Measurements from ENCODE around the gene PEDS1. TPM values are rescaled to one million over a fixed set of nuclear protein-coding genes. Genes with fewer than 3 reads are reported as not detected.

PEDS1 gene
- total and polyA plus RNA-seq, 2 of the 13 experiments (the other 11 are each of a cell fraction or from before 2014, with no cell fraction given) = 30.5 to 93.9 TPM

DNA sequence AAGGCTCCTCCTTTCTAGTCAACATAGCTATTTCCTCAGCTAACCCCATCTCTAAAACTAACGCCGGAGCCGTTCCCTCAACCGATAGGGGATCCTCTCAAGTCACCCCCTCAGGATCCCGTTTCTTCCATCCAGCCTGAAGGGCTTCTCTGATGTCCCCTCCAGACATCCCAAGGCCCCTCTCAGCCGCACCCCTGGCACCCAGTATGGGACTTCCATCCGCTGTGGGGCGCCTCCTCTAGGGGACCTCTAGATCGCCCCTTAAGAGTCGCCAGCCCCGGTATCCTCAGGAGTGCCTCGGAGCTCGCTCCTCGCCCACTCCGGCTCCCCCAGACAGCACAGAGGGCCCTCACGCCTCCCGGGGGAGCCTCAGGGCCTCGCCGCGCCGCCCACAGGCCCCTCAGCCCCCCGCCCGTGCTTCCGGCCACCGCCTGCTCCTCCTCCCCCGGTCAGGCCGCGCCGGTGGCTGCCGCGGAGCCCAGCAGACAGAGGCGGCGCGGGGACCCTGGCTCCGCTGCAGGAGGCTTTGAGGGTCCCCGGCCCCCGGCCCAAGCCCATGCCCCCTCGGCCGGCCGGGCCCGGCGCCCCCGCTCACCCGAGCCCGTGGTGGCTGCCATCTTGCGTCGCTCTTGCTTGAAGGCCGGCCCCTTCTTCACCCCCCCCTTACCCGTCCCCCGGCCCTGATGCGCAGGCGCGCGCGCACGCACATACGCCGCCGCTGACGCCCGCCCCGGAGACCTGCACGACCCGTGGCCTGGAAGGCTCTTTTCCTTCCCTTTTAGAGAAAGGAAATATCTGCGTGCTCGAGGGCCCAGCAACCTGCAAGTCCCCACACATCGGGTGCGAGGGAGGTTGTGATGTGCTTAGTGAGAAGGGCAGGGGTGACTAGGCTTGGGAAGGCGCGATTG is 40.8 kb downstream of the PEDS1 start, which contains the start of gene UBE2V1 (continued):
- TF ChIP-seq ZFP36 (IDR thresholded peaks at IDR 0.05; ENCODE audit: borderline replicate concordance, low read depth, low read length, partially characterized antibody) (no peak), PATZ1 (CRISPR knock-in tag; IDR thresholded peaks at IDR 0.05) (peak; percentile 92), ZNF772 (CRISPR knock-in tag; IDR thresholded peaks at IDR 0.05) (peak; percentile 82), E2F5 (CRISPR knock-in tag; conservative IDR thresholded peaks at IDR 0.05) (peak; percentile 7; the same call in 1 of the 2 replicates), GABPB1 (CRISPR knock-in tag; IDR thresholded peaks at IDR 0.05) (peak; percentile 92), ATF1 (CRISPR knock-in tag; IDR thresholded peaks at IDR 0.05) (no peak), ZNF678 (CRISPR knock-in tag; IDR thresholded peaks at IDR 0.05) (peak; percentile 79; the same call in 1 of the 2 replicates), SP1 (IDR thresholded peaks at IDR 0.05) (no peak), SP1 (CRISPR knock-in tag; IDR thresholded peaks at IDR 0.05) (0 out of 2 replicates have a peak, but pooled peaks have one; percentile 51), KMT2B (CRISPR knock-in tag; IDR thresholded peaks at IDR 0.05) (peak; percentile 86), ZNF343 (CRISPR knock-in tag; IDR thresholded peaks at IDR 0.05) (peak; percentile 82; the same call in 1 of the 2 replicates), ZNF224 (CRISPR knock-in tag; IDR thresholded peaks at IDR 0.05) (0 out of 2 replicates have a peak, but pooled peaks have one; percentile 28), BRD4 (CRISPR knock-in tag; IDR thresholded peaks at IDR 0.05) (peak; percentile 83; the same call in 1 of the 2 replicates), TBX2 (CRISPR knock-in tag; IDR thresholded peaks at IDR 0.05; ENCODE audit: borderline replicate concordance) (peak; percentile 59), TAF15 (IDR thresholded peaks at IDR 0.05; ENCODE audit: low read depth, low read length, poor library complexity, severe bottlenecking) (peak; percentile 61), ZNF33B (CRISPR knock-in tag; IDR thresholded peaks at IDR 0.05) (no peak; the same call in 1 of the 2 replicates), ELF3 (CRISPR knock-in tag; IDR thresholded peaks at IDR 0.05) (peak; percentile 72), ARNT (IDR thresholded peaks at IDR 0.05) (no peak), HBP1 (CRISPR knock-in tag; IDR thresholded peaks at IDR 0.05; ENCODE audit: low read depth) (peak; percentile 73; the same call in 1 of the 2 replicates), DPF2 (CRISPR knock-in tag; IDR thresholded peaks at IDR 0.05; ENCODE audit: borderline replicate concordance, low read depth) (no peak), KDM3A (CRISPR knock-in tag; IDR thresholded peaks at IDR 0.05; ENCODE audit: low read depth) (peak; percentile 11; the same call in 1 of the 2 replicates), TBX3 (IDR thresholded peaks at IDR 0.05; ENCODE audit: borderline replicate concordance) (no peak), IRX3 (CRISPR knock-in tag; IDR thresholded peaks at IDR 0.05; ENCODE audit: borderline replicate concordance, low read depth) (peak; percentile 89), ZNF468 (CRISPR knock-in tag; IDR thresholded peaks at IDR 0.05) (no peak; the same call in 1 of the 2 replicates), ZNF567 (CRISPR knock-in tag; IDR thresholded peaks at IDR 0.05; ENCODE audit: borderline replicate concordance) (peak; percentile 49; the same call in 1 of the 2 replicates), MXI1 (IDR thresholded peaks at IDR 0.05; ENCODE audit: borderline replicate concordance, low read depth, low read length) (peak; percentile 85)

Measured in HepG2 (cell line).